Osteoblast (primary cell): ENCODE measurements around the gene ADGRG4. TPM values are rescaled to one million over a fixed set of nuclear protein-coding genes. Genes with fewer than 3 reads are reported as not detected.

Source experiments
- DNase-seq: peaks from one replicate; pipeline ENCODE4 v3.0.0; 2011; ENCODE audit warnings: low spot score, mixed read lengths; ENCODE audit not compliant: insufficient read length; ENCODE audit errors: missing footprints
- H2AFZ ChIP-seq: 2 replicates; pipeline ENCODE4 v1.6.0; 2011; ENCODE audit warnings: mild to moderate bottlenecking, low read length
- H3K27ac ChIP-seq: 2 replicates; pipeline ENCODE4 v1.5.1; 2011; ENCODE audit warnings: mild to moderate bottlenecking, low read depth, low read length, moderate library complexity
- H3K27me3 ChIP-seq: 2 replicates; pipeline ENCODE4 v1.6.0; 2012; ENCODE audit warnings: mild to moderate bottlenecking, control low read depth, inconsistent platforms, low read length, moderate library complexity; ENCODE audit not compliant: insufficient read depth
- H3K36me3 ChIP-seq: 2 replicates; pipeline ENCODE4 v1.5.1; 2011; ENCODE audit warnings: mild to moderate bottlenecking, low read length, control low read depth, moderate library complexity; ENCODE audit not compliant: insufficient read depth
- H3K4me1 ChIP-seq: 2 replicates; pipeline ENCODE4 v1.5.1; 2011; ENCODE audit warnings: mild to moderate bottlenecking, low read length, control low read depth, moderate library complexity; ENCODE audit not compliant: insufficient read depth
- H3K4me2 ChIP-seq: 2 replicates; pipeline ENCODE4 v1.6.0; 2011; ENCODE audit warnings: mild to moderate bottlenecking, low read length; ENCODE audit not compliant: insufficient read depth
- H3K4me3 ChIP-seq: fragments of 200-600 bp; sonication (generic); 3 replicates; pipeline ENCODE4 v1.5.1; 2012; ENCODE audit warnings: mild to moderate bottlenecking, low read length, inconsistent platforms; ENCODE audit not compliant: insufficient read depth
- H3K79me2 ChIP-seq: 2 replicates; pipeline ENCODE4 v1.6.0; 2012; ENCODE audit warnings: mild to moderate bottlenecking, low read length, control low read depth, inconsistent platforms; ENCODE audit not compliant: insufficient read depth
- H3K9me3 ChIP-seq: 2 replicates; pipeline ENCODE4 v1.5.1; 2011; ENCODE audit warnings: low read depth, low read length, control low read depth
- H4K20me1 ChIP-seq: 2 replicates; pipeline ENCODE4 v1.6.0; 2012; ENCODE audit warnings: mild to moderate bottlenecking, low read length, control low read depth; ENCODE audit not compliant: insufficient read depth
- CTCF ChIP-seq: IDR thresholded peaks from 2 replicates; pipeline ENCODE4 v1.5.1; 2011; ENCODE audit warnings: mild to moderate bottlenecking, low read depth, low read length, moderate library complexity; ENCODE audit errors: extremely low read depth
- total RNA-seq: library from RNA; depleted of rRNA; stranded (reverse); fragments of >200 nt; gene quantifications from 2 replicates; pipeline ENCODE4 v1.2.3, GENCODE V29; 2012

ADGRG4 gene
- total RNA-seq, 1 donor: not detected

- Histone ChIP-seq H2AFZ (no peak overlapping the region), H3K9me3 (no peaks in the 10 kb centered on the region), H3K36me3 (no peaks in the 10 kb centered on the region), H3K27me3 (no peaks in the 10 kb centered on the region), H3K4me3 (no peak overlapping the region), H4K20me1 (no peaks in the 10 kb centered on the region), H3K4me2 (no peak overlapping the region), H3K4me1 (no peaks in the 10 kb centered on the region), H3K27ac (no peak overlapping the region), H3K79me2 (no peaks in the 10 kb centered on the region)
- no peak for TF ChIP-seq CTCF
- no peak for DNase-seq
These were observed 163.8 kb downstream of the ADGRG4 start for GRCh38 chrX:136464589-136464988.

Other genes with a start within 250 kb of the ADGRG4 start
- 51.8 and 68.7 TPM in 2 replicates for gene FHL1, start 153.4 kb upstream of the ADGRG4 start, total RNA-seq
- 19.2 and 23.6 TPM in 2 replicates for gene MAP7D3, start 49.6 kb upstream of the ADGRG4 start, total RNA-seq
- gene BRS3, start 187.0 kb downstream of the ADGRG4 start, total RNA-seq: not detected in 2 replicates
- gene HTATSF1, start 196.6 kb downstream of the ADGRG4 start, total RNA-seq: 25.3 and 26.1 TPM in 2 replicates
- gene VGLL1, start 231.3 kb downstream of the ADGRG4 start, total RNA-seq: not detected in 2 replicates